Lower leg skin (tissue), 3 donors: Measurements from ENCODE around the gene METTL2A.

Source experiments
- CTCF ChIP-seq, 3 donors: fragments of 450-650 bp; IDR thresholded peaks; one replicate each; pipeline ENCODE4 v1.5.1; 2016; ENCODE audit warnings: antibody characterized with exemption in 3 of 3, mild to moderate bottlenecking in 3 of 3, moderate library complexity in 2 of 3
- POLR2A ChIP-seq, 2 donors: fragments of 450-650 bp; IDR thresholded peaks; one replicate each; pipeline ENCODE4 v1.6.1; 2016 to 2017; ENCODE audit warnings: antibody characterized with exemption in 2 of 2, mild to moderate bottlenecking in 1 of 2, moderate library complexity in 1 of 2

GRCh38 chr17:62456016-62456415 lies 32.3 kb downstream of the METTL2A start:
- TF ChIP-seq CTCF (IDR thresholded peaks at IDR 0.05) (no peak), POLR2A (IDR thresholded peaks at IDR 0.05) (no peak)
